HepG2 (cell line): Measurements from ENCODE around the gene SPACA4. TPM values are rescaled to one million over a fixed set of nuclear protein-coding genes. Genes with fewer than 3 reads are reported as not detected.
A peak's percentile ranks its signal among the peaks of the same experiment; 100 is the strongest.

Experiments
- ATAC-seq: fragments of 200-7000 bp; cut with Tn5 transposase; 3 replicates; pipeline ENCODE4 v1.9.1; 2020; ENCODE audit warnings: mild to moderate bottlenecking, moderate library complexity
- BruUV-seq: library from RNA; stranded (reverse); fragments of 400-500 nt; replicated peaks from 2 replicates; lab custom pipeline; 2021; lab: Mats Ljungman, UMichigan
- CTCF ChIA-PET: fragments of 300-600 bp; formaldehyde crosslinking; extraction: SDS; loops from one replicate; lab custom pipeline; 2021; ENCODE audit warnings: low total read pairs, inconsistent platforms, low intra/inter-chr PET ratio; lab: Yijun Ruan, JAX
- POLR2A ChIA-PET: fragments of 350-600 bp; sonication (Branson Sonifier 250); formaldehyde crosslinking; loops from one replicate; lab custom pipeline; 2020; ENCODE audit warnings: antibody characterized with exemption, inconsistent platforms; lab: Yijun Ruan, JAX
- DNase-seq: peaks from one replicate; pipeline ENCODE4 v3.0.0-alpha.2; 2015; ENCODE audit warnings: low spot score
- FAIRE-seq: peaks from 3 replicates; lab custom pipeline; 2011; peaks lifted over from hg19 to GRCh38; lab: Jason Lieb, UNC
- H2AFZ ChIP-seq: one replicate; pipeline ENCODE4 v1.6.1; 2011; ENCODE audit warnings: low read length, inconsistent platforms
- H3K27ac ChIP-seq: fragments of 300-600 bp; 3 replicates; pipeline ENCODE4 v1.8.0; 2011; ENCODE audit warnings: mixed run types, mild to moderate bottlenecking, mixed read lengths, low read length, inconsistent platforms; ENCODE audit not compliant: insufficient read depth; ENCODE audit errors: extremely low read length
- H3K27me3 ChIP-seq, 2 experiments: fragments of 200-600 bp in 1 of 2; 2 replicates in 1 of 2; 3 replicates in 1 of 2; pipeline versions ENCODE4 v1.6.0 to v1.8.0; 2011; ENCODE audit warnings: low read length in 2 of 2, mild to moderate bottlenecking in 2 of 2, moderate library complexity in 2 of 2, inconsistent platforms in 1 of 2; ENCODE audit not compliant: insufficient read depth in 2 of 2, control insufficient read depth in 1 of 2
- H3K36me3 ChIP-seq, 2 experiments: fragments of 200-600 bp in 1 of 2; replicated peaks in 1 of 2; 2 replicates in 1 of 2; 3 replicates in 1 of 2; pipeline versions ENCODE4 v1.5.1 to v1.8.0; 2011; ENCODE audit warnings: low read length in 2 of 2, inconsistent platforms in 1 of 2; ENCODE audit not compliant: insufficient read depth in 2 of 2, control insufficient read depth in 1 of 2
- H3K4me1 ChIP-seq: 2 replicates; pipeline ENCODE4 v1.5.1; 2012; ENCODE audit warnings: low read length, inconsistent platforms; ENCODE audit not compliant: insufficient read depth
- H3K4me2 ChIP-seq: 2 replicates; pipeline ENCODE4 v1.6.0; 2011; ENCODE audit warnings: low read depth, low read length, inconsistent platforms
- H3K4me3 ChIP-seq, 3 experiments: fragments of 200-600 bp in 1 of 3; sonication (generic), shearing (Covaris generic) in 1 of 3; replicated peaks in 1 of 3; 2 replicates each; pipeline ENCODE4 v1.5.1; 2011 to 2016; ENCODE audit warnings: low read length in 3 of 3, inconsistent platforms in 2 of 3, low read depth in 2 of 3, mild to moderate bottlenecking in 2 of 3, control low read depth in 1 of 3, mixed read lengths in 1 of 3; ENCODE audit not compliant: insufficient read depth in 1 of 3
- H3K79me2 ChIP-seq: one replicate; pipeline ENCODE4 v1.6.1; 2011; ENCODE audit warnings: low read length, inconsistent platforms; ENCODE audit not compliant: insufficient read depth
- H3K9ac ChIP-seq: 2 replicates; pipeline ENCODE4 v1.6.0; 2011; ENCODE audit warnings: mild to moderate bottlenecking, low read depth, low read length, inconsistent platforms; ENCODE audit not compliant: insufficient read depth
- H3K9me3 ChIP-seq: 2 replicates; pipeline ENCODE4 v1.5.1; 2012; ENCODE audit warnings: mild to moderate bottlenecking, low read length
- H4K20me1 ChIP-seq: 2 replicates; pipeline ENCODE4 v1.6.0; 2011; ENCODE audit warnings: inconsistent platforms, mild to moderate bottlenecking, low read length, moderate library complexity; ENCODE audit not compliant: insufficient read depth
- DDIT3 ChIP-seq: sonication (generic); formaldehyde crosslinking; IDR thresholded peaks from 2 replicates; pipeline ENCODE4 v1.4.0; 2020; ENCODE audit warnings: mild to moderate bottlenecking, missing genetic modification reagents
- EED ChIP-seq: sonication (generic); formaldehyde crosslinking; IDR thresholded peaks from 2 replicates; pipeline ENCODE4 v1.5.0; 2020; ENCODE audit warnings: mild to moderate bottlenecking, missing genetic modification reagents
- GLI4 ChIP-seq: sonication (generic); formaldehyde crosslinking; IDR thresholded peaks from 2 replicates; pipeline ENCODE4 v1.5.1; 2020; ENCODE audit warnings: missing genetic modification reagents, mild to moderate bottlenecking, moderate library complexity, borderline replicate concordance
- IRF2 ChIP-seq: IDR thresholded peaks from 2 replicates; pipeline ENCODE4 v1.6.1; 2018; ENCODE audit warnings: missing genetic modification reagents, missing compliant biosample characterization
- NAIF1 ChIP-seq: sonication (generic); formaldehyde crosslinking; IDR thresholded peaks from 2 replicates; pipeline ENCODE4 v1.5.0; 2020; ENCODE audit warnings: mild to moderate bottlenecking, missing genetic modification reagents, borderline replicate concordance
- RARA ChIP-seq: IDR thresholded peaks from 2 replicates; pipeline ENCODE4 v1.6.1; 2016; ENCODE audit warnings: missing genetic modification reagents, missing compliant biosample characterization
- TIGD3 ChIP-seq: sonication (generic); formaldehyde crosslinking; IDR thresholded peaks from 2 replicates; pipeline ENCODE4 v1.5.1; 2020; ENCODE audit warnings: mild to moderate bottlenecking, missing genetic modification reagents, borderline replicate concordance
- ZC3H4 ChIP-seq: sonication (generic); formaldehyde crosslinking; IDR thresholded peaks from 2 replicates; pipeline ENCODE4 v1.4.0; 2020; ENCODE audit warnings: missing genetic modification reagents, borderline replicate concordance
- ZNF546 ChIP-seq: sonication (generic); formaldehyde crosslinking; conservative IDR thresholded peaks from 2 replicates; pipeline ENCODE4 v1.8.1; 2023; ENCODE audit warnings: mild to moderate bottlenecking, missing genetic modification reagents
- ZNF768 ChIP-seq: sonication (generic); formaldehyde crosslinking; IDR thresholded peaks from 2 replicates; pipeline ENCODE4 v1.4.0; 2020; ENCODE audit warnings: missing genetic modification reagents
- WGBS: methylation state at CpG from one replicate; pipeline ENCODE4 v1.1.6; 2017; ENCODE audit warnings: low lambda C conversion rate; 5-methylcytosine and 5-hydroxymethylcytosine counted together
- in situ Hi-C: cut with HindIII; loops from 2 replicates; pipeline ENCODE4 v1.10.0; 2017; ENCODE audit warnings: low pct_unique_long_range_greater_than_20kb; ENCODE audit not compliant: extremely low pct_ligation_motif_present
- intact Hi-C: fragments of 100-400 bp; cut with micrococcal nuclease; formaldehyde crosslinking; loops from one replicate; pipeline ENCODE4 v1.10.0; 2022; ENCODE audit not compliant: unreplicated experiment
- polyA plus RNA-seq, 8 experiments: library from polyadenylated mRNA; depleted of rRNA in 3 of 8; stranded (reverse) in 7 of 8; unstranded in 1 of 8; fragments of >200 nt; fragmentation: Illumina TruSeq in 4 of 8; extraction: Trizol in 4 of 8; gene quantifications; 2 replicates each; pipeline versions ENCODE4 v1.2.1 to v1.2.3, GENCODE V29; 2011 to 2016; ENCODE audit warnings: low read depth in 4 of 8, missing spikeins in 1 of 8, mixed read lengths in 1 of 8; ENCODE audit not compliant: insufficient read depth in 1 of 8
- total RNA-seq, 5 experiments: library from RNA; depleted of rRNA; stranded (reverse); fragments of >200 nt; fragmentation: Illumina TruSeq; extraction: Trizol; gene quantifications; 2 replicates each; pipeline ENCODE4 v1.2.3, GENCODE V29; 2016; ENCODE audit warnings: low read depth in 1 of 5
- TF ChIP-seq, protein P1 (sequence below): sonication (generic); formaldehyde crosslinking; IDR thresholded peaks from 2 replicates; pipeline ENCODE4 v1.8.1; 2022; ENCODE audit warnings: mild to moderate bottlenecking, missing genetic modification reagents
- TF ChIP-seq, protein P2 (sequence below): sonication (generic); formaldehyde crosslinking; IDR thresholded peaks from 2 replicates; pipeline ENCODE4 v1.4.0; 2020; ENCODE audit warnings: missing genetic modification reagents
- TF ChIP-seq, protein P3 (sequence below): sonication (generic); formaldehyde crosslinking; IDR thresholded peaks from 2 replicates; pipeline ENCODE4 v1.4.0; 2020; ENCODE audit warnings: missing genetic modification reagents

SPACA4 gene
- total and polyA plus RNA-seq, 2 of the 13 experiments (the other 11 are each of a cell fraction or from before 2014, with no cell fraction given) = not detected

- no TSS peak for BruUV-seq
- H3K4me3 ChIP-seq = peak within 1 kb of the TSS; percentile 89 to 99 (median 89)
- no peak within 1 kb of the TSS for H2AFZ ChIP-seq
- H3K27ac ChIP-seq = peak within 1 kb of the TSS; percentile 76
- H3K27me3 ChIP-seq = no peaks in the 10 kb centered on the region; a peak in 1 of 5 replicates
- peaks cover 33% of the 10 kb centered on the region for H3K79me2 ChIP-seq
- H3K4me2 ChIP-seq = peak within 1 kb of the TSS; percentile 93
- in situ Hi-C loops = no loop called here
- peak within 1 kb of the TSS; percentile 96 for H3K9ac ChIP-seq
- ChIA-PET POLR2A (interaction anchor here (0.6 to 1.6 kb wide), 41 partner anchors 9 to 1023 kb away, joined by 3 to 61 read pairs (median 5); partner anchors contain the start of genes CA11, DBP, NUCB1 and SCAF1), CTCF (no interaction called here)
- H3K9me3 ChIP-seq = no peaks in the 10 kb centered on the region
- intact Hi-C loops = loop anchor here (2.0 kb wide), 1 partner anchor 16 kb away; no protein-coding TSS in a partner anchor
- H3K36me3 ChIP-seq = peaks cover 15 to 28% of the 10 kb centered on the region in 2 experiments
- ATAC-seq (peak; percentile 87), DNase-seq (peak; percentile 99), FAIRE-seq (peak; percentile 95)
- WGBS = 0% methylated on average over 11 of the region's 69 CpGs
- H3K4me1 ChIP-seq = peaks cover 51% of the 10 kb centered on the region
- peaks cover 38% of the 10 kb centered on the region for H4K20me1 ChIP-seq
- peak; percentile 70 for TF ChIP-seq ZNF768 (CRISPR knock-in tag)
- TF ChIP-seq EED (CRISPR knock-in tag) = peak; percentile 43; the same call in 1 of the 2 replicates
- TF ChIP-seq, protein P1, sequence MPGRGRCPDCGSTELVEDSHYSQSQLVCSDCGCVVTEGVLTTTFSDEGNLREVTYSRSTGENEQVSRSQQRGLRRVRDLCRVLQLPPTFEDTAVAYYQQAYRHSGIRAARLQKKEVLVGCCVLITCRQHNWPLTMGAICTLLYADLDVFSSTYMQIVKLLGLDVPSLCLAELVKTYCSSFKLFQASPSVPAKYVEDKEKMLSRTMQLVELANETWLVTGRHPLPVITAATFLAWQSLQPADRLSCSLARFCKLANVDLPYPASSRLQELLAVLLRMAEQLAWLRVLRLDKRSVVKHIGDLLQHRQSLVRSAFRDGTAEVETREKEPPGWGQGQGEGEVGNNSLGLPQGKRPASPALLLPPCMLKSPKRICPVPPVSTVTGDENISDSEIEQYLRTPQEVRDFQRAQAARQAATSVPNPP = peak; percentile 78; the same call in 1 of the 2 replicates
- TF ChIP-seq ZC3H4 (CRISPR knock-in tag) = no peak
- TF ChIP-seq RARA = peak; percentile 58
- TF ChIP-seq, protein P2, sequence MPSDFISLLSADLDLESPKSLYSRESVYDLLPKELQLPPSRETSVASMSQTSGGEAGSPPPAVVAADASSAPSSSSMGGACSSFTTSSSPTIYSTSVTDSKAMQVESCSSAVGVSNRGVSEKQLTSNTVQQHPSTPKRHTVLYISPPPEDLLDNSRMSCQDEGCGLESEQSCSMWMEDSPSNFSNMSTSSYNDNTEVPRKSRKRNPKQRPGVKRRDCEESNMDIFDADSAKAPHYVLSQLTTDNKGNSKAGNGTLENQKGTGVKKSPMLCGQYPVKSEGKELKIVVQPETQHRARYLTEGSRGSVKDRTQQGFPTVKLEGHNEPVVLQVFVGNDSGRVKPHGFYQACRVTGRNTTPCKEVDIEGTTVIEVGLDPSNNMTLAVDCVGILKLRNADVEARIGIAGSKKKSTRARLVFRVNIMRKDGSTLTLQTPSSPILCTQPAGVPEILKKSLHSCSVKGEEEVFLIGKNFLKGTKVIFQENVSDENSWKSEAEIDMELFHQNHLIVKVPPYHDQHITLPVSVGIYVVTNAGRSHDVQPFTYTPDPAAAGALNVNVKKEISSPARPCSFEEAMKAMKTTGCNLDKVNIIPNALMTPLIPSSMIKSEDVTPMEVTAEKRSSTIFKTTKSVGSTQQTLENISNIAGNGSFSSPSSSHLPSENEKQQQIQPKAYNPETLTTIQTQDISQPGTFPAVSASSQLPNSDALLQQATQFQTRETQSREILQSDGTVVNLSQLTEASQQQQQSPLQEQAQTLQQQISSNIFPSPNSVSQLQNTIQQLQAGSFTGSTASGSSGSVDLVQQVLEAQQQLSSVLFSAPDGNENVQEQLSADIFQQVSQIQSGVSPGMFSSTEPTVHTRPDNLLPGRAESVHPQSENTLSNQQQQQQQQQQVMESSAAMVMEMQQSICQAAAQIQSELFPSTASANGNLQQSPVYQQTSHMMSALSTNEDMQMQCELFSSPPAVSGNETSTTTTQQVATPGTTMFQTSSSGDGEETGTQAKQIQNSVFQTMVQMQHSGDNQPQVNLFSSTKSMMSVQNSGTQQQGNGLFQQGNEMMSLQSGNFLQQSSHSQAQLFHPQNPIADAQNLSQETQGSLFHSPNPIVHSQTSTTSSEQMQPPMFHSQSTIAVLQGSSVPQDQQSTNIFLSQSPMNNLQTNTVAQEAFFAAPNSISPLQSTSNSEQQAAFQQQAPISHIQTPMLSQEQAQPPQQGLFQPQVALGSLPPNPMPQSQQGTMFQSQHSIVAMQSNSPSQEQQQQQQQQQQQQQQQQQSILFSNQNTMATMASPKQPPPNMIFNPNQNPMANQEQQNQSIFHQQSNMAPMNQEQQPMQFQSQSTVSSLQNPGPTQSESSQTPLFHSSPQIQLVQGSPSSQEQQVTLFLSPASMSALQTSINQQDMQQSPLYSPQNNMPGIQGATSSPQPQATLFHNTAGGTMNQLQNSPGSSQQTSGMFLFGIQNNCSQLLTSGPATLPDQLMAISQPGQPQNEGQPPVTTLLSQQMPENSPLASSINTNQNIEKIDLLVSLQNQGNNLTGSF (CRISPR knock-in tag) = peak; percentile 82
- TF ChIP-seq GLI4 = no peak
- no peak for TF ChIP-seq DDIT3 (CRISPR knock-in tag)
- TF ChIP-seq ZNF546 (CRISPR knock-in tag) = peak; percentile 85
- TF ChIP-seq, protein P3, sequence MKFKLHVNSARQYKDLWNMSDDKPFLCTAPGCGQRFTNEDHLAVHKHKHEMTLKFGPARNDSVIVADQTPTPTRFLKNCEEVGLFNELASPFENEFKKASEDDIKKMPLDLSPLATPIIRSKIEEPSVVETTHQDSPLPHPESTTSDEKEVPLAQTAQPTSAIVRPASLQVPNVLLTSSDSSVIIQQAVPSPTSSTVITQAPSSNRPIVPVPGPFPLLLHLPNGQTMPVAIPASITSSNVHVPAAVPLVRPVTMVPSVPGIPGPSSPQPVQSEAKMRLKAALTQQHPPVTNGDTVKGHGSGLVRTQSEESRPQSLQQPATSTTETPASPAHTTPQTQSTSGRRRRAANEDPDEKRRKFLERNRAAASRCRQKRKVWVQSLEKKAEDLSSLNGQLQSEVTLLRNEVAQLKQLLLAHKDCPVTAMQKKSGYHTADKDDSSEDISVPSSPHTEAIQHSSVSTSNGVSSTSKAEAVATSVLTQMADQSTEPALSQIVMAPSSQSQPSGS (CRISPR knock-in tag) = peak; percentile 94
- TF ChIP-seq NAIF1 (CRISPR knock-in tag) = no peak; the same call in none of the 2 replicates
- TF ChIP-seq TIGD3 (CRISPR knock-in tag) = no peak
- TF ChIP-seq IRF2 = peak; percentile 99
Measured at GRCh38 chr19:48618916-48619691, 12.6 kb downstream of the SPACA4 start, which contains the start of the genes RPL18 and SPHK2. RPL18 (minus strand) TSS chr19:48619178; CDS start chr19:48619143, 35 bp downstream. SPHK2 (plus strand) TSS chr19:48619506; CDS start chr19:48620515, 1,009 bp downstream.
